Endothelial cell (in vitro differentiated cells): ENCODE results near the gene KRTAP5-4. TPM values are rescaled to one million over a fixed set of nuclear protein-coding genes. Genes with fewer than 3 reads are reported as not detected.

Source experiments
- DNase-seq: peaks from one replicate; pipeline ENCODE4 v3.0.0; 2021; ENCODE audit warnings: low spot score
- H3K27ac Mint-ChIP-seq: one replicate; pipeline ENCODE4 v1.8.0; 2021; ENCODE audit warnings: mixed read lengths, inconsistent platforms; ENCODE audit not compliant: unreplicated experiment
- H3K27me3 Mint-ChIP-seq: one replicate; pipeline ENCODE4 v1.8.0; 2021; ENCODE audit warnings: mild to moderate bottlenecking, moderate library complexity, mixed read lengths, inconsistent platforms; ENCODE audit not compliant: unreplicated experiment
- H3K36me3 Mint-ChIP-seq: one replicate; pipeline ENCODE4 v1.8.0; 2021; ENCODE audit warnings: mild to moderate bottlenecking, low read depth, mixed read lengths, inconsistent platforms; ENCODE audit not compliant: unreplicated experiment
- H3K4me1 Mint-ChIP-seq: one replicate; pipeline ENCODE4 v1.8.0; 2021; ENCODE audit warnings: mild to moderate bottlenecking, mixed read lengths, inconsistent platforms; ENCODE audit not compliant: unreplicated experiment
- H3K4me3 Mint-ChIP-seq: one replicate; pipeline ENCODE4 v1.8.0; 2021; ENCODE audit warnings: mild to moderate bottlenecking, mixed read lengths, inconsistent platforms; ENCODE audit not compliant: unreplicated experiment
- H3K9me3 Mint-ChIP-seq: one replicate; pipeline ENCODE4 v1.8.0; 2021; ENCODE audit warnings: mixed read lengths, inconsistent platforms; ENCODE audit not compliant: unreplicated experiment
- total RNA-seq: library from RNA; stranded (reverse); fragmentation: NEBNext Ultra II Directional; extraction: Animal tissue kit (Norgen Biotek cat#: 25700); gene quantifications from one replicate; pipeline ENCODE4 v1.2.1, GENCODE V29; 2021; ENCODE audit not compliant: unreplicated experiment
- TF ChIP-seq, protein P1 (sequence below): fragments of 200-600 bp; sonication (generic); IDR thresholded peaks from one replicate; pipeline ENCODE4 v1.5.0; 2021; ENCODE audit warnings: antibody characterized with exemption; ENCODE audit not compliant: unreplicated experiment

The KRTAP5-4 gene
- total RNA-seq, 1 donor from 2014 or later: not detected

DNA sequence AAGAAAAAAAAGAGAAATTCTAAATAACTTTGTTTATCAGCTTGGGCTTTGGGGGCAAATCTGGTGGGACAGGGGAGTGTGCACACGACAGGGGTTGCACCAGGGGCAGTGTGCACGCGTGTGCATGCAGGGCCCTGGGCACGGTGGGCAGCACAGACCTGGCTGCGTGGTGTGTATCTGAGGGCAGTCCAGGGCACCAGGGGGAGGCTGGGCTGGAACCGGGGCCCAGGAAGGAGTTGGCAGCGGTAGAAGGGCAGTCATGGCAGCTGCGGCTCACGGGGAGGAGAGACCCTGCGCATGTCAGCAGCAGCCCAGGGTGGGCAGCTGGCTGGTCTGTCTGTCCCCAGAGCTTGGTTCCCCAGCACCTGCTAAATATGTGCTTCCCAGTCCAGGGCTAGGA, 11.9 kb upstream of the KRTAP5-4 start:
- Mint-ChIP-seq H3K27me3 (peaks cover 4% of the 10 kb centered on the region), H3K9me3 (no peaks in the 10 kb centered on the region), H3K4me1 (peaks cover 9% of the 10 kb centered on the region), H3K36me3 (no peaks in the 10 kb centered on the region), H3K27ac (no peak overlapping the region), H3K4me3 (no peak overlapping the region)
- no peak for DNase-seq
- TF ChIP-seq, protein P1, sequence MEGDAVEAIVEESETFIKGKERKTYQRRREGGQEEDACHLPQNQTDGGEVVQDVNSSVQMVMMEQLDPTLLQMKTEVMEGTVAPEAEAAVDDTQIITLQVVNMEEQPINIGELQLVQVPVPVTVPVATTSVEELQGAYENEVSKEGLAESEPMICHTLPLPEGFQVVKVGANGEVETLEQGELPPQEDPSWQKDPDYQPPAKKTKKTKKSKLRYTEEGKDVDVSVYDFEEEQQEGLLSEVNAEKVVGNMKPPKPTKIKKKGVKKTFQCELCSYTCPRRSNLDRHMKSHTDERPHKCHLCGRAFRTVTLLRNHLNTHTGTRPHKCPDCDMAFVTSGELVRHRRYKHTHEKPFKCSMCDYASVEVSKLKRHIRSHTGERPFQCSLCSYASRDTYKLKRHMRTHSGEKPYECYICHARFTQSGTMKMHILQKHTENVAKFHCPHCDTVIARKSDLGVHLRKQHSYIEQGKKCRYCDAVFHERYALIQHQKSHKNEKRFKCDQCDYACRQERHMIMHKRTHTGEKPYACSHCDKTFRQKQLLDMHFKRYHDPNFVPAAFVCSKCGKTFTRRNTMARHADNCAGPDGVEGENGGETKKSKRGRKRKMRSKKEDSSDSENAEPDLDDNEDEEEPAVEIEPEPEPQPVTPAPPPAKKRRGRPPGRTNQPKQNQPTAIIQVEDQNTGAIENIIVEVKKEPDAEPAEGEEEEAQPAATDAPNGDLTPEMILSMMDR: no peak

DNA sequence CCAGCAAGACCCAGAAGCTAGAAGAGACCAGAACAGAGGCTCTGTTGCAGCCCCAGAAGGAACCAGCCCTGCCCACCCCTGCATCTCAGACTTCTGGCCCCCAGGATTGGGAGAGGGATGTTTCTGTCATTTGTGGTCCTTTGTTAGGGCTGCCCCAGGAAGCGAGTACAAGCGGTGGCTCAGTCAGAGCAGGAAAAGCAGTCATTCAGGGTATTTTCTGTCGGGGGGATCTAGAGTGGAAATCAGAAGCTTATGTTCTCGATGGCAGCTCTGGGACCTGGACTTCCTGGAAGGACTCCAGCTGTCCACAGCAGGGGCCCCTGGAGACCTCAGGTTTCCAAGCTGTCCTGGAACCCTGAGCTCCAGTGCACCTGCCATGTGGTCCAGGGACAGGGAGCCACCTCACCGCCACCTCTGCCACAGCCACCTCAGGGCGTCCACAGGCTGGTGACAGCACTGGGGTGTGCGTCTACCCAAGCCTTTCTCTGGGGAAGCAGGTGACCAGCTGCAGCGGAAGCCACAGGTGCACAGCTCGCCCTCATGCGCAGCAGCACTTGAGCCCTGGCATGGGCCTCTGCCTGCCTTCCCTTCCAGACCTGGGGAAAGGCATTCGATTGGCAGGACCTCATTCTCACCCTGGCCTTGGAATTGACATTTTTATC, 10.2 kb upstream of the KRTAP5-4 start:
- TF ChIP-seq, protein P1: no peak
- Mint-ChIP-seq H3K27me3 (peaks cover 4% of the 10 kb centered on the region), H3K4me3 (no peak overlapping the region), H3K9me3 (no peaks in the 10 kb centered on the region), H3K27ac (no peak overlapping the region), H3K36me3 (no peaks in the 10 kb centered on the region), H3K4me1 (peaks cover 10% of the 10 kb centered on the region)
- no peak for DNase-seq

DNA sequence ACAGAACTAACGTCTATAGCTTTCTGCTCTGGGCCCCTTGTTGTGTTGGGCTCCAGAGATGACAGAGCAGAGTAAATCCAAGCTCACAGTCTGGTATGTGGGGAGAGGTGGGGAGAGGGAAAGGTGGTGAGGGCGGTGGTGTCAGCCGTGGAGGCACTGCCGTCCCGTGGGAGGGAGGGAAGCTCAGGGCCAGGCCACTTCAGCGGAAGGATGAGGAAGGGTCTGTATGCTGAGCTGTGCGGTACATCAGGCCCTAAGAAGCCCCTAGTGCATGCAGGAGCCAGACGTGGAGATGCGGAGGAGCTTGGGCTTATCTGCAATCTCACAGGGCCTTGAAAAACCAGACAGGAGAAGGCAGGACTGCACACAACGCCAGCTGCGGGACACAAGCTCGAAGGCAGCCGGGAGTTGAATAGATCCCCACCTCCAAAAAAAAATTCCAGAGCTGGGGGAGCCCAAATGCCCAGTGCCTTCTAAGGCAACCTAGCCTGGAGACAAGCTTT, 9.2 kb upstream of the KRTAP5-4 start:
- H3K4me3 Mint-ChIP-seq: no peak overlapping the region
- peaks cover 4% of the 10 kb centered on the region for H3K27me3 Mint-ChIP-seq
- peaks cover 10% of the 10 kb centered on the region for H3K4me1 Mint-ChIP-seq
- no peak for DNase-seq
- no peak overlapping the region for H3K27ac Mint-ChIP-seq
- no peaks in the 10 kb centered on the region for H3K9me3 Mint-ChIP-seq
- TF ChIP-seq, protein P1: no peak
- no peaks in the 10 kb centered on the region for H3K36me3 Mint-ChIP-seq

DNA sequence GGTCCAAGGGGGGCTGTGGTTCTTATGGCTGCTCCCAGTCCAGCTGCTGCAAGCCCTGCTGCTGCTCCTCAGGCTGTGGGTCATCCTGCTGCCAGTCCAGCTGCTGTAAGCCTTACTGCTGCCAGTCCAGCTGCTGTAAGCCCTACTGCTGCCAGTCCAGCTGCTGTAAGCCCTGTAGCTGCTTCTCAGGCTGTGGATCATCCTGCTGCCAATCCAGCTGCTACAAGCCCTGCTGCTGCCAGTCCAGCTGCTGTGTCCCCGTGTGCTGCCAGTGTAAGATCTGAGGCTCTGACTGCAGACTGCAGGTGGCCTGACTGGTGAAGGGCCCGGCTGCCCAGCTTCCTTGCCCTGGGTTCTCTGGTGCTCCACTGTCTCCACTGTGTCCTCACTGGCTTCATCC, 8.3 kb upstream of the KRTAP5-4 start:
- TF ChIP-seq, protein P1: no peak
- no peaks in the 10 kb centered on the region for H3K36me3 Mint-ChIP-seq
- peaks cover 10% of the 10 kb centered on the region for H3K4me1 Mint-ChIP-seq
- H3K4me3 Mint-ChIP-seq: no peak overlapping the region
- no peak overlapping the region for H3K27ac Mint-ChIP-seq
- H3K9me3 Mint-ChIP-seq: no peaks in the 10 kb centered on the region
- peaks cover 4% of the 10 kb centered on the region for H3K27me3 Mint-ChIP-seq
- no peak for DNase-seq
